ENCODE data around the gene TMEM258. TPM values are rescaled to one million over a fixed set of nuclear protein-coding genes. Genes with fewer than 3 reads are reported as not detected.

TMEM258 gene
- total RNA-seq, 4 donors from 2014 or later = 8.2 to 34.7 (median 23.7) TPM

DNA sequence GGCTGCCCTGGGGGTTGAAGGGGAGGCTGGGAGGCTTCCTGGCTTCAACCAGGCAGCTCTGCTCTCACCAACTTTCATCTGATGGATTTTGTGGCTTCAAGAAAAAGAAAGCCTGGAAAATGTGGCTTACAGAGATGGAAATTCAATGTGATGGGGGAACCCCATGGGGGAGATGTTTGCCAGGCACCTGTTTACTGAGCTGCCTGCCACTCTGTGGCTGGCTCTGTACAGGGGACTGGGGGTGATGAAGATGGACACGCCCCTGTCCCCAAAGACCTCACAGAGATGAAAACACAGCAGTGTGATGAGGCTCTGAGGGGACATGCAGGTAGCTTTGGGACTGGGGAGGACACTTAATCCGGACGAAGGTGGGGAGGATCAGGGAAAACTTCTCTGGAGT, 10.1 kb downstream of the TMEM258 start:
- H3K27ac ChIP-seq = no peak overlapping the region
- no peak for DNase-seq
- TF ChIP-seq CTCF (IDR thresholded peaks at IDR 0.05) (no peak), POLR2AphosphoS5 (IDR thresholded peaks at IDR 0.05) (no peak), POLR2A (IDR thresholded peaks at IDR 0.05) (no peak), EP300 (IDR thresholded peaks at IDR 0.05; ENCODE audit: low read depth) (no peak)
- no peaks in the 10 kb centered on the region for H3K27me3 ChIP-seq
- H3K9me3 ChIP-seq = no peaks in the 10 kb centered on the region
- H3K36me3 ChIP-seq = peaks cover 0 to 13% (median 0%) of the 10 kb centered on the region in 4 donors
- in situ Hi-C loops (cut with MboI; ENCODE audit: low pct_ligation_motif_present in 1 of 4, low pct_unique_long_range_greater_than_20kb in 1 of 4, low sequenced_read_pairs in 3 of 4) (loop anchor here in 2 of 4 donors (25.0 kb wide), 1 partner anchor 330 kb away; the partner anchor contains the start of gene INCENP (in 2 of the 2)), intact Hi-C loops (cut with DNase I; ENCODE audit: low total_unique reads) (no loop called here)
- H3K4me1 ChIP-seq = peaks cover 0 to 3% (median 0%) of the 10 kb centered on the region in 4 donors
- 80% methylated on average over 3 of the region's 3 CpGs; no CpG with 5 or more reads in 1 of the 2 donors for WGBS, 2 donors (ENCODE audit: low coverage in 1 of 2)
- no peak overlapping the region for H3K4me3 ChIP-seq

- peaks cover 0 to 6% (median 0%) of the 10 kb centered on the region in 4 donors for H3K36me3 ChIP-seq
- intact Hi-C loops (cut with DNase I; ENCODE audit: low total_unique reads) (no loop called here), in situ Hi-C loops (cut with MboI; ENCODE audit: low pct_ligation_motif_present in 1 of 4, low pct_unique_long_range_greater_than_20kb in 1 of 4, low sequenced_read_pairs in 3 of 4) (loop anchor here in 2 of 4 donors (25.0 kb wide), 1 partner anchor 331 kb away; the partner anchor contains the start of gene INCENP (in 2 of the 2))
- no peak for DNase-seq
- 91% methylated on average over 5 of the region's 5 CpGs; no CpG with 5 or more reads in 1 of the 2 donors for WGBS, 2 donors (ENCODE audit: low coverage in 1 of 2)
- H3K4me3 ChIP-seq = no peak overlapping the region
- H3K4me1 ChIP-seq = peaks cover 0 to 7% (median 0%) of the 10 kb centered on the region in 4 donors
- no peaks in the 10 kb centered on the region for H3K27me3 ChIP-seq
- H3K9me3 ChIP-seq = no peaks in the 10 kb centered on the region
- TF ChIP-seq CTCF (IDR thresholded peaks at IDR 0.05) (no peak), POLR2A (IDR thresholded peaks at IDR 0.05) (no peak), POLR2AphosphoS5 (IDR thresholded peaks at IDR 0.05) (no peak), EP300 (IDR thresholded peaks at IDR 0.05; ENCODE audit: low read depth) (no peak)
- H3K27ac ChIP-seq = no peak overlapping the region
These were observed 10.8 kb downstream of the TMEM258 start for GRCh38 chr11:61781585-61781984.

DNA sequence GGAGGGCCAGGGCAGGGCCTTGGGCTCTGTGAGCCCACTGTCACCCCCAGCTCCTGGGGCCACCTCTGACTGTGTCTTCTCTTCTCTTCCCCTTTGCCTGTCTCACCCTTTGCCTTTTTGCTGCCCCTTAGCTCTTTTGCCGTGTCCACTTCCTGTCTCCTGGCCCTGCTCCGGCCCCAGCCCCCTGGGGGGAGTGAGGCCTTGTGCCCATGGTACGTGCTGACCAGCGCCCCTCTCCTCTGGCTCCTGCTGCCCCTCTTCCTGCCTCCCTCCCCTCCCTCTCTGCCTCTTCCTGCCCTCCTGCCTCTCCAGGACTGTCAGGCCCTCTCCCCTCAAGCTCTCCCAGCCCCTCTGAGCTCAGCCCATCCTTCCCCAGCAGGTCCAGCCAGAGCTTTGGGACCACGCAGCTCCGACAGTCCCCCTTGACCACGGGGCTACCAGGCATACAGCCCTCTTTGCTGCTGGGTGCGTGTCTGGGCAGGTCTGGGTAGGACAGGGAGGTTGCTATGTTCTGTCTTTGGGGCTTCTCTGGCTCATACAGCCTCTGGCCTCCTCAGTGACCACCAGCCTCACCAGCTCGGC, 11.7 kb downstream of the TMEM258 start:
- Histone ChIP-seq H3K27me3 (no peaks in the 10 kb centered on the region), H3K36me3 (no peaks in the 10 kb centered on the region), H3K4me1 (peaks cover 0 to 7% (median 0%) of the 10 kb centered on the region in 4 donors), H3K4me3 (no peak overlapping the region), H3K27ac (no peak overlapping the region), H3K9me3 (no peaks in the 10 kb centered on the region)
- WGBS, 2 donors (ENCODE audit: low coverage in 1 of 2) = 81 to 83% methylated on average over 5 to 9 of the region's 9 CpGs
- in situ Hi-C loops (cut with MboI; ENCODE audit: low pct_ligation_motif_present in 1 of 4, low pct_unique_long_range_greater_than_20kb in 1 of 4, low sequenced_read_pairs in 3 of 4) = loop anchor here in 2 of 4 donors (25.0 kb wide), 1 partner anchor 332 kb away; the partner anchor contains the start of gene INCENP (in 2 of the 2)
- TF ChIP-seq CTCF (IDR thresholded peaks at IDR 0.05) = no peak
- no peak for TF ChIP-seq POLR2A (IDR thresholded peaks at IDR 0.05)
- no peak for TF ChIP-seq EP300 (IDR thresholded peaks at IDR 0.05; ENCODE audit: low read depth)
- no peak for TF ChIP-seq POLR2AphosphoS5 (IDR thresholded peaks at IDR 0.05)
- DNase-seq = no peak
- intact Hi-C loops (cut with DNase I; ENCODE audit: low total_unique reads) = no loop called here

DNA sequence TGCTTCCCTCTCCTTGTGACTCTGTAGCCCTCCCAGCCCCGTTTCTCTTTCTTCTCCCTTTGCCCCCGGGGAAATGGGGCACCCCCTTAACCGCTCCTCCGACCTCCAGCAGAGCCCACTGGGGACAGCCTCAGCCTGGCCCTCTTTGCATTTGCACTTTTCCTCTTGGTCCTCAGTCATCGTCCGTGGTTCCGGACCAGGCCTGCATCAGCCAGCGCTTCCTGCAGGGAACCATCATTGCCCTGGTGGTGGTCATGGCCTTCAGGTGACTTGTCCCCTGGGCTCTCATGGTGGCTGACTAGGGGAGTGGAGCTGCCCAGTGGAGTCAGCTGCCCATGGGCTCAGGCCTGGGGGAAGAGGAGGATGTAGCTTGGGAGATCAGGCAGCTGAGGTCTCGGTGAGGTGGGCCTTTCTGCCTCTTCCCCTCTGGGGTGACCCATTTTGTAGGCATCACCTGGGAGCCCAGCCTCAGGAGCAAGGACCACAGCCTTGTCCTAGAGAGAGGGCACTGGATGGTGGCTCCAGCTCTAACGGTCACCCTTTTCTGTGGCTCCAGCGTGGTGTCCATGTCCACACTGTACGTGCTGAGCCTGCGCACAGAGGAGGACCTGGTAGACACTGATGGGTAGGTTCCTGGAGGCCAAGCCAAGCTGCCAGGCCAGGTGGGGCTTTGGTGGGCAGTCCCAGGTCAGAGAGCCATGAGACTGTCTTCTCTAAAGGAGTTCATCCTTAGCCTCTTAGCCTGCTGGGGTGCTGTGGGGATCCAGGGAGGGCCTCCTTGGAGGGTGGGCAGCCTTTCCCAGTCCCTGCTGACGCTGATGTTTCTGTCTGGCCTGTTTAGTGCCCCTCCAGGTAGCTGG, 12.5 kb downstream of the TMEM258 start:
- WGBS, 2 donors (ENCODE audit: low coverage in 1 of 2) = 76 to 85% methylated on average over 4 to 14 of the region's 14 CpGs
- TF ChIP-seq POLR2A (IDR thresholded peaks at IDR 0.05) = no peak
- TF ChIP-seq EP300 (IDR thresholded peaks at IDR 0.05; ENCODE audit: low read depth) = no peak
- in situ Hi-C loops (cut with MboI; ENCODE audit: low pct_ligation_motif_present in 1 of 4, low pct_unique_long_range_greater_than_20kb in 1 of 4, low sequenced_read_pairs in 3 of 4) = loop anchor here in 2 of 4 donors (25.0 kb wide), 1 partner anchor 332 kb away; the partner anchor contains the start of gene INCENP (in 2 of the 2)
- Histone ChIP-seq H3K36me3 (no peaks in the 10 kb centered on the region), H3K27ac (no peak overlapping the region), H3K9me3 (no peaks in the 10 kb centered on the region), H3K27me3 (no peaks in the 10 kb centered on the region), H3K4me3 (no peak overlapping the region), H3K4me1 (peaks cover 0 to 7% (median 0%) of the 10 kb centered on the region in 4 donors)
- intact Hi-C loops (cut with DNase I; ENCODE audit: low total_unique reads) = no loop called here
- no peak for DNase-seq

Measured in transverse colon (tissue), 4 donors.